Smooth muscle cell (in vitro differentiated cells): ENCODE measurements around the gene DYNLL2. TPM values are rescaled to one million over a fixed set of nuclear protein-coding genes. Genes with fewer than 3 reads are reported as not detected.
"Not testable (repeated sequence)": the region's sequence is repeated elsewhere in the genome, so short reads cannot be mapped to it uniquely, and the experiment has no call there.

Experiments used
- DNase-seq: peaks from one replicate; lab custom pipeline; 2025; ENCODE audit not compliant: unreplicated experiment; lab: John Stamatoyannopoulos, UW
- H2AFZ ChIP-seq: fragments of 200-600 bp; sonication (generic); 2 replicates; pipeline ENCODE4 v1.6.0; 2016; ENCODE audit warnings: antibody characterized with exemption, low read depth, mild to moderate bottlenecking
- H3F3A ChIP-seq: fragments of 200-600 bp; sonication (generic); 2 replicates; pipeline ENCODE4 v1.6.0; 2017; ENCODE audit warnings: antibody characterized with exemption, low read depth
- H3K27ac ChIP-seq: fragments of 200-600 bp; sonication (generic); 2 replicates; pipeline ENCODE4 v1.5.1; 2016; ENCODE audit warnings: low read depth, mild to moderate bottlenecking
- H3K27me3 ChIP-seq: fragments of 200-600 bp; sonication (generic); 2 replicates; pipeline ENCODE4 v1.6.1; 2016; ENCODE audit warnings: low read depth, mild to moderate bottlenecking
- H3K36me3 ChIP-seq: fragments of 200-600 bp; sonication (generic); 2 replicates; pipeline ENCODE4 v1.5.1; 2016; ENCODE audit warnings: low read depth
- H3K4me1 ChIP-seq: fragments of 200-600 bp; sonication (generic); 2 replicates; pipeline ENCODE4 v1.5.1; 2016; ENCODE audit warnings: low read depth
- H3K4me2 ChIP-seq: fragments of 200-600 bp; sonication (generic); 2 replicates; pipeline ENCODE4 v1.6.0; 2016; ENCODE audit warnings: mild to moderate bottlenecking
- H3K4me3 ChIP-seq: fragments of 200-600 bp; sonication (generic); 2 replicates; pipeline ENCODE4 v1.5.1; 2016; ENCODE audit warnings: mild to moderate bottlenecking
- H3K79me2 ChIP-seq: fragments of 200-600 bp; sonication (generic); 2 replicates; pipeline ENCODE4 v1.6.0; 2016; ENCODE audit warnings: low read depth, mild to moderate bottlenecking
- H3K9ac ChIP-seq: fragments of 200-600 bp; sonication (generic); 2 replicates; pipeline ENCODE4 v1.6.0; 2016; ENCODE audit warnings: low read depth
- H3K9me3 ChIP-seq: fragments of 200-600 bp; sonication (generic); replicated peaks from 2 replicates; pipeline ENCODE4 v1.5.1; 2016; ENCODE audit warnings: low read depth
- H4K20me1 ChIP-seq: fragments of 200-600 bp; sonication (generic); 2 replicates; pipeline ENCODE4 v1.6.0; 2016; ENCODE audit warnings: low read depth
- CTCF ChIP-seq: fragments of 200-600 bp; sonication (generic); IDR thresholded peaks from 2 replicates; pipeline ENCODE4 v1.5.1; 2017; ENCODE audit warnings: borderline replicate concordance, mild to moderate bottlenecking, antibody characterized with exemption; ENCODE audit not compliant: insufficient read depth, poor library complexity, severe bottlenecking
- WGBS: methylation state at CpG from one replicate; pipeline ENCODE4 v1.1.7; 2016; ENCODE audit warnings: low lambda C conversion rate; 5-methylcytosine and 5-hydroxymethylcytosine counted together
- polyA plus RNA-seq: library from polyadenylated mRNA; unstranded; fragments of >200 nt; fragmentation: Nextera tagmentation; extraction: Ambion mirVana; gene quantifications from 2 replicates; pipeline ENCODE4 v1.2.1, GENCODE V29; 2016
- total RNA-seq: library from RNA; depleted of rRNA; stranded (reverse); fragments of >200 nt; gene quantifications from 2 replicates; pipeline ENCODE4 v1.2.3, GENCODE V29; 2014

Gene DYNLL2
- total and polyA plus RNA-seq, 2 experiments from 2014 or later, result 1.5 to 9.1 TPM

GRCh38 chr17:58043221-58044181, 39.7 kb upstream of the DYNLL2 start:
- TF ChIP-seq CTCF, result no peak
- DNase-seq, result no peak

GRCh38 chr17:58044256-58044655, 39.0 kb upstream of the DYNLL2 start:
- H3K27me3 ChIP-seq, H2AFZ ChIP-seq, H3F3A ChIP-seq, H3K9me3 ChIP-seq, DNase-seq, H4K20me1 ChIP-seq, H3K79me2 ChIP-seq, H3K4me1 ChIP-seq, H3K4me3 ChIP-seq, H3K36me3 ChIP-seq, H3K4me2 ChIP-seq, H3K9ac ChIP-seq, H3K27ac ChIP-seq: not testable (repeated sequence)
- WGBS, result 86% methylated on average over 6 of the region's 6 CpGs

More at GRCh38 chr17:58043221-58044181, 39.7 kb upstream of the DYNLL2 start:
- H3F3A ChIP-seq, result no peaks in the 10 kb centered on the region
- H2AFZ ChIP-seq, result no peak overlapping the region
- H3K4me3 ChIP-seq, result no peak overlapping the region
- no peak overlapping the region for H3K9ac ChIP-seq
- peaks cover 10% of the 10 kb centered on the region for H3K27me3 ChIP-seq
- no peaks in the 10 kb centered on the region for H3K79me2 ChIP-seq
- no peaks in the 10 kb centered on the region for H3K9me3 ChIP-seq
- no peaks in the 10 kb centered on the region for H3K4me1 ChIP-seq
- H3K36me3 ChIP-seq, result no peaks in the 10 kb centered on the region
- H3K4me2 ChIP-seq, result no peak overlapping the region
- H3K27ac ChIP-seq, result no peak overlapping the region
- H4K20me1 ChIP-seq, result no peaks in the 10 kb centered on the region
- 91% methylated on average over 5 of the region's 5 CpGs for WGBS

GRCh38 chr17:58046239-58047094, 36.8 kb upstream of the DYNLL2 start:
- WGBS, result 57% methylated on average over 18 of the region's 18 CpGs
- Histone ChIP-seq H3K4me2 (no peak overlapping the region), H3K27me3 (peaks cover 4% of the 10 kb centered on the region), H3K79me2 (no peaks in the 10 kb centered on the region), H3K27ac (no peak overlapping the region), H3K4me3 (no peak overlapping the region), H3K36me3 (no peaks in the 10 kb centered on the region), H3K4me1 (no peaks in the 10 kb centered on the region), H3F3A (no peaks in the 10 kb centered on the region), H3K9me3 (no peaks in the 10 kb centered on the region), H3K9ac (no peak overlapping the region), H4K20me1 (no peaks in the 10 kb centered on the region), H2AFZ (no peak overlapping the region)
- no peak for TF ChIP-seq CTCF
- DNase-seq, result no peak

GRCh38 chr17:58047376-58048150, 35.7 kb upstream of the DYNLL2 start:
- no peaks in the 10 kb centered on the region for H4K20me1 ChIP-seq
- H3K9me3 ChIP-seq, result no peaks in the 10 kb centered on the region
- no peak overlapping the region for H2AFZ ChIP-seq
- no peaks in the 10 kb centered on the region for H3K4me1 ChIP-seq
- no peaks in the 10 kb centered on the region for H3F3A ChIP-seq
- 60% methylated on average over 4 of the region's 4 CpGs for WGBS
- H3K4me2 ChIP-seq, result no peak overlapping the region
- H3K27ac ChIP-seq, result no peak overlapping the region
- H3K79me2 ChIP-seq, result no peaks in the 10 kb centered on the region
- H3K4me3 ChIP-seq, result no peak overlapping the region
- TF ChIP-seq CTCF, result no peak
- H3K27me3 ChIP-seq, result no peaks in the 10 kb centered on the region
- no peaks in the 10 kb centered on the region for H3K36me3 ChIP-seq
- H3K9ac ChIP-seq, result no peak overlapping the region
- no peak for DNase-seq
